Measurements from ENCODE around the gene EFCAB8. TPM values are rescaled to one million over a fixed set of nuclear protein-coding genes. Genes with fewer than 3 reads are reported as not detected.

The EFCAB8 gene
- total RNA-seq, 1 experiment from 2014 or later: not detected

GRCh38 chr20:32911355-32911754 lies 52.6 kb downstream of the EFCAB8 start:
- Histone ChIP-seq H3F3A (ENCODE audit: insufficient read depth, low read depth) (no peaks in the 10 kb centered on the region), H3K4me2 (no peak overlapping the region), H3K27me3 (ENCODE audit: insufficient read depth, low read depth) (peaks cover 67% of the 10 kb centered on the region), H3K36me3 (ENCODE audit: low read depth) (no peaks in the 10 kb centered on the region), H3K4me3 (no peak overlapping the region), H3K79me2 (ENCODE audit: low read depth) (no peaks in the 10 kb centered on the region), H3K4me1 (replicated peaks; ENCODE audit: insufficient read depth) (no peaks in the 10 kb centered on the region), H3K9me2 (ENCODE audit: insufficient read depth) (no peaks in the 10 kb centered on the region), H4K20me1 (ENCODE audit: insufficient read depth) (no peaks in the 10 kb centered on the region), H3K9me3 (ENCODE audit: insufficient read depth, low read depth) (peaks cover 8% of the 10 kb centered on the region; the same call in 1 of the 2 replicates), H2AFZ (no peak overlapping the region), H3K27ac (no peak overlapping the region)
- TF ChIP-seq CTCF (conservative IDR thresholded peaks at IDR 0.05) (no peak), EZH2 (IDR thresholded peaks at IDR 0.05; ENCODE audit: low read depth) (no peak)
- no TSS peak for BruUV-seq (replicated peaks)
- CTCF ChIA-PET: no interaction called here
- intact Hi-C loops (cut with micrococcal nuclease; ENCODE audit: unreplicated experiment): no loop called here
- POLR2A ChIA-PET (ENCODE audit: unreplicated experiment): no interaction called here
- no peak for DNase-seq

GRCh38 chr20:32912688-32913087 lies 54.0 kb downstream of the EFCAB8 start:
- H3K4me2 ChIP-seq: no peak overlapping the region

DNA sequence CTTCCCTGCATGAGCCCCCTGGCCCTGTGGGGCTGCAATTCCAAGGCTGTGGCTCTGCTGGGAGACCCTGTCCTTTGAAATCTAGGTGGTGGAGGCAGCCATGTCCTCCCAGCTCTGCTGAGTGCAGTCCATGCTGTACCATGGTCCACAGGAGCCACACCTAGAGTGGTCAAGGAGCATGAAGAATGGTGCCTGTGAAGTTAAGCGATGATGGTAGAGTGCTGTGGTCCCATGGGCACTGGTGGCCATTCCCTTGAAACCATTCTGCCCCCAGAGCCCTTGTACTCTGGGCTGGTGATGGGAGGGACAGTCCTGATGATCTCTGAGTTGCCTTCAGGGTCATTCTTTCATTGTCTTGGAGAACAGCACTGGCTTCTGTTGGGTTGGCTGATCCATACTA lies 55.3 kb downstream of the EFCAB8 start:
- POLR2A ChIA-PET (ENCODE audit: unreplicated experiment): no interaction called here
- Histone ChIP-seq H3K9me3 (ENCODE audit: insufficient read depth, low read depth) (peaks cover 8% of the 10 kb centered on the region; the same call in 1 of the 2 replicates), H3K4me1 (replicated peaks; ENCODE audit: insufficient read depth) (no peaks in the 10 kb centered on the region), H3K4me2 (no peak overlapping the region), H3K27me3 (ENCODE audit: insufficient read depth, low read depth) (peaks cover 66% of the 10 kb centered on the region), H4K20me1 (ENCODE audit: insufficient read depth) (no peaks in the 10 kb centered on the region), H3K36me3 (ENCODE audit: low read depth) (no peaks in the 10 kb centered on the region), H2AFZ (no peak overlapping the region), H3K79me2 (ENCODE audit: low read depth) (no peaks in the 10 kb centered on the region), H3K9me2 (ENCODE audit: insufficient read depth) (no peaks in the 10 kb centered on the region), H3K27ac (no peak overlapping the region), H3K4me3 (no peak overlapping the region), H3F3A (ENCODE audit: insufficient read depth, low read depth) (no peaks in the 10 kb centered on the region)
- CTCF ChIA-PET: no interaction called here
- DNase-seq: no peak
- intact Hi-C loops (cut with micrococcal nuclease; ENCODE audit: unreplicated experiment): no loop called here
- no TSS peak for BruUV-seq (replicated peaks)
- TF ChIP-seq EZH2 (IDR thresholded peaks at IDR 0.05; ENCODE audit: low read depth): no peak
- TF ChIP-seq CTCF (conservative IDR thresholded peaks at IDR 0.05): no peak

More at GRCh38 chr20:32912688-32913087, 54.0 kb downstream of the EFCAB8 start:
- peaks cover 66% of the 10 kb centered on the region for H3K27me3 ChIP-seq (ENCODE audit: insufficient read depth, low read depth)
- H2AFZ ChIP-seq: no peak overlapping the region
- no peaks in the 10 kb centered on the region for H3K9me2 ChIP-seq (ENCODE audit: insufficient read depth)
- POLR2A ChIA-PET (ENCODE audit: unreplicated experiment): no interaction called here
- DNase-seq: no peak
- CTCF ChIA-PET: no interaction called here
- no peaks in the 10 kb centered on the region for H4K20me1 ChIP-seq (ENCODE audit: insufficient read depth)
- H3F3A ChIP-seq (ENCODE audit: insufficient read depth, low read depth): no peaks in the 10 kb centered on the region
- H3K79me2 ChIP-seq (ENCODE audit: low read depth): no peaks in the 10 kb centered on the region
- H3K9me3 ChIP-seq (ENCODE audit: insufficient read depth, low read depth): peaks cover 8% of the 10 kb centered on the region; the same call in 1 of the 2 replicates
- no peaks in the 10 kb centered on the region for H3K36me3 ChIP-seq (ENCODE audit: low read depth)
- H3K27ac ChIP-seq: no peak overlapping the region
- intact Hi-C loops (cut with micrococcal nuclease; ENCODE audit: unreplicated experiment): no loop called here
- no TSS peak for BruUV-seq (replicated peaks)
- TF ChIP-seq EZH2 (IDR thresholded peaks at IDR 0.05; ENCODE audit: low read depth): no peak
- no peak overlapping the region for H3K4me3 ChIP-seq
- no peaks in the 10 kb centered on the region for H3K4me1 ChIP-seq (replicated peaks; ENCODE audit: insufficient read depth)
